ENCODE results near the gene TMEM175.

- TF ChIP-seq POLR2A (IDR thresholded peaks at IDR 0.05) (no peak), CTCF (IDR thresholded peaks at IDR 0.05) (no peak), EP300 (IDR thresholded peaks at IDR 0.05) (no peak)
Observed at GRCh38 chr4:951594-952468, 19.6 kb downstream of the TMEM175 start.
